Measurements from ENCODE around the gene LRRK2.

LRRK2 gene

DNA sequence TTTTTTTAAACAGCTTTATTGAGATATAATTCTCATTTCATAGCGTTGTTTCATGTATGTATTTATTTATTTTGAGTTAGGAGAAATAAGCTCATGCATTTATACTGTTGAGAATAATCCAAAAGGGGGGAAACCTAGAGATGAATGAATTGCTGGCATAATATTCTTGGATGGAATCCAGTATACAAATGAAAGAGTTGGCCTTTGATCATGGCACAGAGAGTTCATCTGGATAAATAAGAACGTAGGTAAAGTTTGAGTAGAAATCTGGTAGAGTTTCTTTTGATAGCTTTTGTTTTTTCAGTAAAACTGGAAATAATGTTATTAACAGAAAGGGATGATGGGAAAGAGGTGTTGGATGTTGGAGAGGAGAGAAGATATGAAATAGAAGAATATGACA, 166.2 kb downstream of the LRRK2 start:
- no peak for DNase-seq (ENCODE audit: low read depth in 3 of 3, low spot score in 1 of 3)

DNA sequence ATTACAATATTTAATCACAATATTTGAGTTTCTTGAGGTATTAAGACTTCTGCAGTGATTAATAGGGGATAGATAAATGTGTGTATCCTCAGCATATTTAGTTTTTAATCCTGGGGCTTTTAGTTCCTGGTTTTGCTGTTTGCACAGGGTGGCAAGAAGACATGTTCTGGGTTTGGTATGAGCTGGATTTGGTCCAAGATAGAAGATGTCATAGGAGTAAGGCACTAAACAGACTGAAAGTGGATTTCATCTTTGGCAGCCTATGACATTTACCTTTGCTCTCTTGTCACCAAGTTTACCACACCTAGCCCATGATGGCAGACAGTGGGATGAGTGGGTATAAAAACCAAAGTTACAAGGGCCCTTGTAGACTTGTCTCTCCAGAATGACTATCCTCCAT, 168.2 kb downstream of the LRRK2 start:
- DNase-seq (ENCODE audit: low read depth in 3 of 3, low spot score in 1 of 3): no peak

- no peak for DNase-seq (ENCODE audit: low read depth in 3 of 3, low spot score in 1 of 3)
Measured at GRCh38 chr12:40399656-40400055, 174.9 kb downstream of the LRRK2 start.

- no peak for DNase-seq (ENCODE audit: low read depth in 3 of 3, low spot score in 1 of 3)
Measured at GRCh38 chr12:40405419-40405818, 180.6 kb downstream of the LRRK2 start.
